SK-N-SH treated with all-trans-retinoic acid at 6 μM for 48 hours (cell line): ENCODE results near the gene ASTN2.

Experiments
- ARNTL ChIP-seq: fragments of 450-650 bp; formaldehyde crosslinking; IDR thresholded peaks from 2 replicates; pipeline ENCODE4 v1.5.0; 2020; ENCODE audit warnings: low read depth, mild to moderate bottlenecking, moderate library complexity, borderline replicate concordance
- CSDC2 ChIP-seq: fragments of 250-450 bp; sonication (Bioruptor Pico); IDR thresholded peaks from 2 replicates; pipeline ENCODE4 v1.5.0; 2020; ENCODE audit warnings: mild to moderate bottlenecking, moderate library complexity
- GLIS3 ChIP-seq: fragments of 250-450 bp; sonication (Bioruptor Pico); IDR thresholded peaks from 2 replicates; pipeline ENCODE4 v1.5.0; 2020; ENCODE audit warnings: mild to moderate bottlenecking, moderate library complexity
- ISL1 ChIP-seq: fragments of 250-450 bp; sonication (Bioruptor Pico); IDR thresholded peaks from 2 replicates; pipeline ENCODE4 v2.1.2; 2022; ENCODE audit warnings: mild to moderate bottlenecking, moderate library complexity
- TCF4 ChIP-seq: fragments of 250-450 bp; sonication (Bioruptor Pico); IDR thresholded peaks from 2 replicates; pipeline ENCODE4 v1.8.0; 2021; ENCODE audit warnings: mild to moderate bottlenecking, moderate library complexity, borderline replicate concordance
- ZFP3 ChIP-seq: fragments of 250-450 bp; sonication (Bioruptor Pico); IDR thresholded peaks from 2 replicates; pipeline ENCODE4 v1.5.0; 2020; ENCODE audit warnings: mild to moderate bottlenecking, moderate library complexity
- ZNF565 ChIP-seq: fragments of 450-650 bp; formaldehyde crosslinking; conservative IDR thresholded peaks from 2 replicates; pipeline ENCODE4 v1.5.0; 2020; ENCODE audit warnings: low read depth, mild to moderate bottlenecking, moderate library complexity
- TF ChIP-seq, protein P1 (sequence below): fragments of 250-450 bp; sonication (Bioruptor Pico); IDR thresholded peaks from 2 replicates; pipeline ENCODE4 v1.8.0; 2020; ENCODE audit warnings: mild to moderate bottlenecking, moderate library complexity, borderline replicate concordance
- TF ChIP-seq, protein P2 (sequence below): fragments of 250-450 bp; sonication (Bioruptor Pico); IDR thresholded peaks from 2 replicates; pipeline ENCODE4 v1.8.0; 2021; ENCODE audit warnings: low read depth, mild to moderate bottlenecking, moderate library complexity, borderline replicate concordance

DNA sequence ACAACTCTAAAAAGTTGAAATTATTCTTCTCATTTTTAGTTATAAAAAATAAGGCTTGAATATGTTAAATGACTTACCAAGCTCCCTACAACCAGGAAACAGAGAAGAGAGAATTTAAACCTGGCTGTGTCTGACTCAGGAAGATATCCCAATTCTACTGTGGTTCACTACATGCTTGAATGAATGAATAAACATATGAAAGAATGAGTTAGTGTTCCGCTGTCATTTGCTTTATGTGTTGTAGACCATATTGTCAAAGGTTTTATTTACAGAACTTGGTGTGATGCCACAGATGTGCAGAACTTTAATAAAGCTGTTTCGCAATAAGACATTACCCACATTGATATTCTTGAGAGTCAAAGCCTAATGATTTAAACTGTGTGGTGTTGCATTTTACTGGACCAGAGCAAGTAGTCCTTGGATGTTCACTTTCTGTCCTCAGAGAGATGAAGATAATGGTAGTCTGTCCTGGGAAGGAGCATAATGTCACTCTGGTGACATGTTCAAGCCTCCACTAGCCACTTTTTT is 414.6 kb downstream of the ASTN2 start:
- TF ChIP-seq CSDC2 (CRISPR knock-in tag), result no peak
- no peak for TF ChIP-seq TCF4 (CRISPR knock-in tag)
- TF ChIP-seq ZFP3 (CRISPR knock-in tag), result no peak
- no peak for TF ChIP-seq ARNTL (CRISPR knock-in tag)
- TF ChIP-seq, protein P1, sequence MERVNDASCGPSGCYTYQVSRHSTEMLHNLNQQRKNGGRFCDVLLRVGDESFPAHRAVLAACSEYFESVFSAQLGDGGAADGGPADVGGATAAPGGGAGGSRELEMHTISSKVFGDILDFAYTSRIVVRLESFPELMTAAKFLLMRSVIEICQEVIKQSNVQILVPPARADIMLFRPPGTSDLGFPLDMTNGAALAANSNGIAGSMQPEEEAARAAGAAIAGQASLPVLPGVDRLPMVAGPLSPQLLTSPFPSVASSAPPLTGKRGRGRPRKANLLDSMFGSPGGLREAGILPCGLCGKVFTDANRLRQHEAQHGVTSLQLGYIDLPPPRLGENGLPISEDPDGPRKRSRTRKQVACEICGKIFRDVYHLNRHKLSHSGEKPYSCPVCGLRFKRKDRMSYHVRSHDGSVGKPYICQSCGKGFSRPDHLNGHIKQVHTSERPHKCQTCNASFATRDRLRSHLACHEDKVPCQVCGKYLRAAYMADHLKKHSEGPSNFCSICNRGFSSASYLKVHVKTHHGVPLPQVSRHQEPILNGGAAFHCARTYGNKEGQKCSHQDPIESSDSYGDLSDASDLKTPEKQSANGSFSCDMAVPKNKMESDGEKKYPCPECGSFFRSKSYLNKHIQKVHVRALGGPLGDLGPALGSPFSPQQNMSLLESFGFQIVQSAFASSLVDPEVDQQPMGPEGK (CRISPR knock-in tag), result no peak
- TF ChIP-seq GLIS3 (CRISPR knock-in tag), result no peak
- no peak for TF ChIP-seq ISL1 (CRISPR knock-in tag)
- TF ChIP-seq, protein P2, sequence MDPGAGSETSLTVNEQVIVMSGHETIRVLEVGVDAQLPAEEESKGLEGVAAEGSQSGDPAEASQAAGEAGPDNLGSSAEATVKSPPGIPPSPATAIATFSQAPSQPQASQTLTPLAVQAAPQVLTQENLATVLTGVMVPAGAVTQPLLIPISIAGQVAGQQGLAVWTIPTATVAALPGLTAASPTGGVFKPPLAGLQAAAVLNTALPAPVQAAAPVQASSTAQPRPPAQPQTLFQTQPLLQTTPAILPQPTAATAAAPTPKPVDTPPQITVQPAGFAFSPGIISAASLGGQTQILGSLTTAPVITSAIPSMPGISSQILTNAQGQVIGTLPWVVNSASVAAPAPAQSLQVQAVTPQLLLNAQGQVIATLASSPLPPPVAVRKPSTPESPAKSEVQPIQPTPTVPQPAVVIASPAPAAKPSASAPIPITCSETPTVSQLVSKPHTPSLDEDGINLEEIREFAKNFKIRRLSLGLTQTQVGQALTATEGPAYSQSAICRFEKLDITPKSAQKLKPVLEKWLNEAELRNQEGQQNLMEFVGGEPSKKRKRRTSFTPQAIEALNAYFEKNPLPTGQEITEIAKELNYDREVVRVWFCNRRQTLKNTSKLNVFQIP (CRISPR knock-in tag), result no peak
- no peak for TF ChIP-seq ZNF565 (CRISPR knock-in tag)
